Measurements from ENCODE around the gene C20orf144.

DNA sequence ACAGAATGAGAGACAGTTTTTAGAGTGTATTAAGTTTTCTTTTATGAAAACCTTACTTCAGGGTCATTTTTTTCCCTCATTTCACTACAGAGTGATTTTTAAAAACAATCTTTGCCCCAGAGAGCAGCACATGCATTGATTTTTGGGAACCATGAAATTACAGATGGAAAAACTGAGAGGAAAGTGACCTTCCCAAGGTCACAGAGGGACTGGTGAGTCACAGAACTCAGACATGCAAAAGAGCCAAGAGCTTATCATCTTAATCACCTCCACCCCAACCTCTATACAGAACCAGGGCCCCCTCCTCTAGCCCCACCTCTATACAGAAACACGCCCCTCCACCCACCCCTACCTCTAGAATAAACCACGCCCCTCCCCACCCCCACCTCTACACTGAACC is 47.3 kb downstream of the C20orf144 start:
- TF ChIP-seq EP300 (IDR thresholded peaks at IDR 0.05) (no peak), CTCF (IDR thresholded peaks at IDR 0.05) (no peak), POLR2A (IDR thresholded peaks at IDR 0.05) (no peak), POLR2AphosphoS5 (IDR thresholded peaks at IDR 0.05) (no peak)
